Smooth muscle cell of bladder (primary cell): ENCODE measurements around the gene FAM3B. TPM values are rescaled to one million over a fixed set of nuclear protein-coding genes. Genes with fewer than 3 reads are reported as not detected.

ENCODE experiments used
- total RNA-seq: library from RNA; depleted of rRNA; stranded (reverse); fragments of >200 nt; gene quantifications from 2 replicates; pipeline ENCODE4 v1.2.3, GENCODE V29; 2014

FAM3B gene, protein sequence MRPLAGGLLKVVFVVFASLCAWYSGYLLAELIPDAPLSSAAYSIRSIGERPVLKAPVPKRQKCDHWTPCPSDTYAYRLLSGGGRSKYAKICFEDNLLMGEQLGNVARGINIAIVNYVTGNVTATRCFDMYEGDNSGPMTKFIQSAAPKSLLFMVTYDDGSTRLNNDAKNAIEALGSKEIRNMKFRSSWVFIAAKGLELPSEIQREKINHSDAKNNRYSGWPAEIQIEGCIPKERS
- not detected in 2 replicates for total RNA-seq

DNA sequence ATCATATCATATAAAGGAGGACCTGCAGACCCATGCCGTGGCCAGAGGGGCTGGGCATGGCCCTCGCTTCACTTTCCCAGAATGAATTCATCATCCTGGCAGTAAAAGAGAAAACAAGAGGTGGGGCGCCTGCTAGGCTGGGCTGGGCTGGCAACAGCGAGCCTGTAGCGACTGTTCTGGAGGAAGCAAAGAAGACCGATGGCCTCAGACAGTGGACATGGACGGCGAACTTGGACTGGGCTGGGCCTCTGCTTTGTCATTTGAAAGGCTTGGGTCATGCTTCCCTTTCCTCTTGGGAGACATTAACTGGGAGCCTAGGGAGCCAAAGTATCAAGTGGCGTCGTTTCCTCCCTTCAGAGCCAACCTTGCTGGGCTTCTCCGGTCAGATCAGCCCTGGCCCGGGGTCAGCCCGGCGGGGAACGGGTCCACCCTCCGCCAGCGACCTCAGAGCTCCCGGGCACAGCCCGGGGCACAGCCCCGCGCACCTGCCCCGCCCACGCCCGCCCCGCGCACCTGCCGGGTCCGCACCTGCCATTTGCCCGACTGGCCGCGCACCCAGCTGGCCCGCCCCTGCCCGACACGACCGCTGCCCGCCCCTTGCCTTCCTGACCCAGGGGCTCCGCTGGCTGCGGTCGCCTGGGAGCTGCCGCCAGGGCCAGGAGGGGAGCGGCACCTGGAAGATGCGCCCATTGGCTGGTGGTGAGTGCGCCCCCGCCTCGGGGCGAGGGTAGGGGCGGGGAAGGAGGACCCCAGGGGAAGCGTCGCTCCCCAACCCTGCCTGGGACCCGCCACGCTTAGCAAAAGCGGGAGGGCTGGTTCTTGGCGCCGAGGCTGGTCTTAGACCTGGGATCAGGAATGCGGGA is at the start of gene FAM3B:
TSS of gene FAM3B (plus strand) at position 602 of the 863 bp plus-strand sequence. CDS start at position 681, 79 bp downstream.

DNA sequence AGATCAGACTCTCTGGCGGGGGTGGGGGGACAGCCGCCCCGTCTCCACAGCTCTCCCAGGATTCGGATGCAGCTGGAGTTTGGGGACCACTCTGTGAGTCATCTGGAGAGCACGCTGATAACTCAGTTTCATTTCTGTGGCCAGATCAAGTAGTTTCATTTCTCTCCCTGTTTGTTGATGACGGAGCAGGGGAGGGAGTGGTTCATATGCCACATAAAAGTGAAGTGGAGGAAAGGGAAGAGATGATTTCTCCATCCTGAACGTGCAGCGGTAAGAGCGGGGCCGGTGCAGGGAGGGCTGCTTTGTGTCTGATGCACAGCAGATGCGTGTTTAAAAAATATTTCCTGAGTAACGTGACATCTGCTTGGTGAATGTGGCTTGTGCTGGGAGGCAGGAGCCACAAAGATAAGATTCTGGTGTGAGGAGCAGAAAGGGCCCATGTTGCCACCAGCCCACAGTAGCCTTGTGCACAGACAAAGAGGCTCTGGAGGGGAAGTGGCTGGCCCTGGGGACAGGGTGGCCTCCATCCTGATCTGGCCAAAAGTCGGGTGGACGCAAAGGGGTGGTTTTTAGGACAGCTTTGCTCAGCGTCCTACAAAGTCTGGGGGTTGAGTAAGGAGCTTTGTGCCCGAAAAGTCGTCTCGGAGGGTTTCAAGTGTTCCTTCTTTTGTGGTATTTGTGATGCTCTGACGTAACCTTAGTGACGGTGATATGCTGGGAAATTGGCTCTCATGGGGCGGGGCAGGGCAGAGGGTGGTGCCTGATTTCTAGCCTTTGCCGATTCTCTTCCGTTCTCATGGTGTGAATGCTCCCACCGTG is 45.4 kb downstream of the FAM3B start, which contains the start of gene MX2:
TSS of gene MX2 (plus strand) at position 242 of the 819 bp plus-strand sequence. CDS start 14,880 bp downstream, outside the sequence.

Other genes starting within 250 kb of the FAM3B start
- gene BACE2, start 148.6 kb upstream of the FAM3B start, total RNA-seq, result 21.8 and 30.9 TPM in 2 replicates
- 2.0 and 2.6 TPM in 2 replicates for gene MX2, start 45.2 kb downstream of the FAM3B start, total RNA-seq
- gene MX1, start 109.4 kb downstream of the FAM3B start, total RNA-seq, result 4.4 and 14.6 TPM in 2 replicates
- not detected in 2 replicates for gene TMPRSS2, start 191.4 kb downstream of the FAM3B start, total RNA-seq